GM12878 (cell line): ENCODE results near the gene S100A3. TPM values are rescaled to one million over a fixed set of nuclear protein-coding genes. Genes with fewer than 3 reads are reported as not detected.
A peak's percentile ranks its signal among the peaks of the same experiment; 100 is the strongest.

Source experiments
- CHD4 ChIP-seq: fragments of 200-600 bp; sonication (generic); IDR thresholded peaks from 2 replicates; pipeline ENCODE4 v1.6.1; 2016; ENCODE audit warnings: mild to moderate bottlenecking
- EZH2 ChIP-seq: IDR thresholded peaks from 2 replicates; pipeline ENCODE4 v1.6.1; 2012; ENCODE audit warnings: low read depth, mild to moderate bottlenecking, control low read depth, inconsistent platforms, low read length, borderline replicate concordance; ENCODE audit not compliant: control insufficient read depth
- IRF4 ChIP-seq: IDR thresholded peaks from 2 replicates; pipeline ENCODE4 v1.6.1; 2011; ENCODE audit warnings: low read depth, low read length
- MXI1 ChIP-seq: fragments of 150-350 bp; IDR thresholded peaks from 2 replicates; pipeline ENCODE4 v1.6.1; 2011; ENCODE audit warnings: low read depth, mild to moderate bottlenecking, inconsistent platforms, low read length, improper control_type of control experiment
- PAX5 ChIP-seq: IDR thresholded peaks from 2 replicates; pipeline ENCODE4 v1.6.1; 2011; ENCODE audit warnings: low read depth, low read length, borderline replicate concordance
- PRDM15 ChIP-seq: fragments of 450-650 bp; formaldehyde crosslinking; IDR thresholded peaks from 2 replicates; pipeline ENCODE4 v1.4.0; 2020; ENCODE audit warnings: mild to moderate bottlenecking, moderate library complexity
- RB1 ChIP-seq: fragments of 450-650 bp; formaldehyde crosslinking; IDR thresholded peaks from 2 replicates; pipeline ENCODE4 v1.6.1; 2017; ENCODE audit warnings: mild to moderate bottlenecking, borderline replicate concordance
- RCOR1 ChIP-seq: conservative IDR thresholded peaks from 2 replicates; pipeline ENCODE4 v1.6.1; 2012; ENCODE audit warnings: low read depth, low read length, improper control_type of control experiment
- SP1 ChIP-seq: IDR thresholded peaks from one replicate; pipeline ENCODE4 v1.6.1; 2011; ENCODE audit warnings: low read depth, low read length
- SREBF1 ChIP-seq: IDR thresholded peaks from 2 replicates; pipeline ENCODE4 v1.6.1; 2012; ENCODE audit warnings: mild to moderate bottlenecking, low read length
- USF2 ChIP-seq: IDR thresholded peaks from 2 replicates; pipeline ENCODE4 v1.6.1; 2011; ENCODE audit warnings: low read depth, low read length, improper control_type of control experiment, borderline replicate concordance
- polyA plus RNA-seq, 11 experiments: library from polyadenylated mRNA; depleted of rRNA in 4 of 11; unstranded in 6 of 11; stranded (reverse) in 5 of 11; fragments of >200 nt; fragmentation: Nextera tagmentation in 4 of 11; fragmentation: Illumina TruSeq in 1 of 11; extraction: Ambion mirVana in 4 of 11; extraction: Trizol in 1 of 11; gene quantifications; 1 replicate in 1 of 11; 2 replicates in 10 of 11; pipeline versions ENCODE4 v1.2.1 to v1.2.3, GENCODE V29; 2011 to 2016; ENCODE audit warnings: inconsistent platforms in 2 of 11, missing spikeins in 2 of 11, low read depth in 1 of 11
- total RNA-seq, 4 experiments: library from RNA; depleted of rRNA in 3 of 4; stranded (reverse); fragments of >200 nt in 3 of 4; fragmentation: Illumina TruSeq in 1 of 4; extraction: Trizol in 1 of 4; gene quantifications; 2 replicates each; pipeline versions ENCODE4 v1.2.1 to v1.2.3, GENCODE V29; 2013 to 2021
- TF ChIP-seq, protein P1 (sequence below): IDR thresholded peaks from 2 replicates; pipeline ENCODE4 v1.6.1; 2012; ENCODE audit warnings: mild to moderate bottlenecking, low read depth, low read length
- TF ChIP-seq, protein P2 (sequence below), 3 experiments: IDR thresholded peaks in 2 of 3; conservative IDR thresholded peaks in 1 of 3; 2 replicates each; pipeline ENCODE4 v1.5.1; 2011; ENCODE audit warnings: low read depth in 3 of 3, low read length in 3 of 3, mild to moderate bottlenecking in 3 of 3, control low read depth in 2 of 3, moderate library complexity in 2 of 3, inconsistent platforms in 1 of 3, mixed read lengths in 1 of 3; ENCODE audit not compliant: control insufficient read depth in 2 of 3, insufficient read depth in 1 of 3; ENCODE audit errors: extremely low read depth in 1 of 3
- TF ChIP-seq, protein P3 (sequence below): fragments of 450-650 bp; IDR thresholded peaks from 2 replicates; pipeline ENCODE4 v1.6.1; 2017; ENCODE audit warnings: mild to moderate bottlenecking, moderate library complexity

Gene S100A3
- total and polyA plus RNA-seq, 10 of the 15 experiments (the other 5 are each of a cell fraction or from before 2014, with no cell fraction given) = 0.32 to 0.45 TPM; not detected in 8

DNA sequence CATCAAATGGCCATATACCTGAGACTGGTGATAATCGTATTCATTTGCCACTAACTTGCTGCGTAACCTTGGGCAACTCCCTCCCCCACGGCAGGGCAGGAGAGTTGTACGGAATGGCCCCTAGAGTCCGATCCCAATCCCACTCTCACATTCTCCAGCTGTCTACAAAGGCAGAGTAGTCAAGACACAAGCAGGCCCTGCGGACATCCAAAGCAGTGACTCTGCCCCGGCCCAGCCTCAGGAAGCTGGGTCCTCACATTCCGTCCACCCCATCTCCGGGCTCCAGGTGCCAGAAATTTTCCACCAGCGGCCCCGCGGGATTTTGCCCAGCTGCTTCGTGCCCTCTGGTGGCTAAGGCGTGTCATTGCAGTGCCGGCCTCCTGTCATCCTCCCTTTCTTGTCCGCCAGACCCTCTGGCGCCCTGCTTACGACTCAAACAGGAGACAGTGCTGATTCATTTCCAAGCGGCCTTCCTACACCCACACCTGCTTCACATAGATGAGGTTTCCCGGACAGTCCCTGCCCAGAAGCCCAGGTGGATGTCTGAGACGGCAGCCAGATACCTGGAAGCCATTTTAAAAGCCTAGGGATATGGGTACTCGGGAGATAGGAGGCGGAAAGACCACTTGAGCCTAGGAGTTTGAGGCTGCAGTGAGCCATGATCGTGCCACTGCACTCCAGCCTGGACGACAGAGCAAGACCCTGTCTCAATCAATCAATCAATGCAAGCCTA lies 19.5 kb upstream of the S100A3 start (continued):
- TF ChIP-seq MXI1 = no peak
- no peak for TF ChIP-seq PAX5
- TF ChIP-seq RCOR1 = no peak
- no peak for TF ChIP-seq USF2
- TF ChIP-seq, protein P1, sequence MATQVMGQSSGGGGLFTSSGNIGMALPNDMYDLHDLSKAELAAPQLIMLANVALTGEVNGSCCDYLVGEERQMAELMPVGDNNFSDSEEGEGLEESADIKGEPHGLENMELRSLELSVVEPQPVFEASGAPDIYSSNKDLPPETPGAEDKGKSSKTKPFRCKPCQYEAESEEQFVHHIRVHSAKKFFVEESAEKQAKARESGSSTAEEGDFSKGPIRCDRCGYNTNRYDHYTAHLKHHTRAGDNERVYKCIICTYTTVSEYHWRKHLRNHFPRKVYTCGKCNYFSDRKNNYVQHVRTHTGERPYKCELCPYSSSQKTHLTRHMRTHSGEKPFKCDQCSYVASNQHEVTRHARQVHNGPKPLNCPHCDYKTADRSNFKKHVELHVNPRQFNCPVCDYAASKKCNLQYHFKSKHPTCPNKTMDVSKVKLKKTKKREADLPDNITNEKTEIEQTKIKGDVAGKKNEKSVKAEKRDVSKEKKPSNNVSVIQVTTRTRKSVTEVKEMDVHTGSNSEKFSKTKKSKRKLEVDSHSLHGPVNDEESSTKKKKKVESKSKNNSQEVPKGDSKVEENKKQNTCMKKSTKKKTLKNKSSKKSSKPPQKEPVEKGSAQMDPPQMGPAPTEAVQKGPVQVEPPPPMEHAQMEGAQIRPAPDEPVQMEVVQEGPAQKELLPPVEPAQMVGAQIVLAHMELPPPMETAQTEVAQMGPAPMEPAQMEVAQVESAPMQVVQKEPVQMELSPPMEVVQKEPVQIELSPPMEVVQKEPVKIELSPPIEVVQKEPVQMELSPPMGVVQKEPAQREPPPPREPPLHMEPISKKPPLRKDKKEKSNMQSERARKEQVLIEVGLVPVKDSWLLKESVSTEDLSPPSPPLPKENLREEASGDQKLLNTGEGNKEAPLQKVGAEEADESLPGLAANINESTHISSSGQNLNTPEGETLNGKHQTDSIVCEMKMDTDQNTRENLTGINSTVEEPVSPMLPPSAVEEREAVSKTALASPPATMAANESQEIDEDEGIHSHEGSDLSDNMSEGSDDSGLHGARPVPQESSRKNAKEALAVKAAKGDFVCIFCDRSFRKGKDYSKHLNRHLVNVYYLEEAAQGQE = no peak
- TF ChIP-seq RB1 = peak; percentile 51; the same call in 1 of the 2 replicates
- TF ChIP-seq IRF4 = peak; percentile 34; the same call in 1 of the 2 replicates
- no peak for TF ChIP-seq CHD4
- TF ChIP-seq PRDM15 (CRISPR knock-in tag) = no peak
- no peak for TF ChIP-seq SP1
- no peak for TF ChIP-seq SREBF1
- TF ChIP-seq, protein P2, sequence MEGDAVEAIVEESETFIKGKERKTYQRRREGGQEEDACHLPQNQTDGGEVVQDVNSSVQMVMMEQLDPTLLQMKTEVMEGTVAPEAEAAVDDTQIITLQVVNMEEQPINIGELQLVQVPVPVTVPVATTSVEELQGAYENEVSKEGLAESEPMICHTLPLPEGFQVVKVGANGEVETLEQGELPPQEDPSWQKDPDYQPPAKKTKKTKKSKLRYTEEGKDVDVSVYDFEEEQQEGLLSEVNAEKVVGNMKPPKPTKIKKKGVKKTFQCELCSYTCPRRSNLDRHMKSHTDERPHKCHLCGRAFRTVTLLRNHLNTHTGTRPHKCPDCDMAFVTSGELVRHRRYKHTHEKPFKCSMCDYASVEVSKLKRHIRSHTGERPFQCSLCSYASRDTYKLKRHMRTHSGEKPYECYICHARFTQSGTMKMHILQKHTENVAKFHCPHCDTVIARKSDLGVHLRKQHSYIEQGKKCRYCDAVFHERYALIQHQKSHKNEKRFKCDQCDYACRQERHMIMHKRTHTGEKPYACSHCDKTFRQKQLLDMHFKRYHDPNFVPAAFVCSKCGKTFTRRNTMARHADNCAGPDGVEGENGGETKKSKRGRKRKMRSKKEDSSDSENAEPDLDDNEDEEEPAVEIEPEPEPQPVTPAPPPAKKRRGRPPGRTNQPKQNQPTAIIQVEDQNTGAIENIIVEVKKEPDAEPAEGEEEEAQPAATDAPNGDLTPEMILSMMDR (IDR thresholded peaks at IDR 0.05 in 2 of 3, conservative IDR thresholded peaks at IDR 0.05 in 1 of 3; ENCODE audit: control insufficient read depth in 2 of 3, extremely low read depth in 1 of 3, insufficient read depth in 1 of 3, low read depth in 3 of 3, low read length in 3 of 3) = peak; percentile 97 to 99 (median 98); a peak in 5 of 6 replicates
- TF ChIP-seq EZH2 = no peak
- TF ChIP-seq, protein P3, sequence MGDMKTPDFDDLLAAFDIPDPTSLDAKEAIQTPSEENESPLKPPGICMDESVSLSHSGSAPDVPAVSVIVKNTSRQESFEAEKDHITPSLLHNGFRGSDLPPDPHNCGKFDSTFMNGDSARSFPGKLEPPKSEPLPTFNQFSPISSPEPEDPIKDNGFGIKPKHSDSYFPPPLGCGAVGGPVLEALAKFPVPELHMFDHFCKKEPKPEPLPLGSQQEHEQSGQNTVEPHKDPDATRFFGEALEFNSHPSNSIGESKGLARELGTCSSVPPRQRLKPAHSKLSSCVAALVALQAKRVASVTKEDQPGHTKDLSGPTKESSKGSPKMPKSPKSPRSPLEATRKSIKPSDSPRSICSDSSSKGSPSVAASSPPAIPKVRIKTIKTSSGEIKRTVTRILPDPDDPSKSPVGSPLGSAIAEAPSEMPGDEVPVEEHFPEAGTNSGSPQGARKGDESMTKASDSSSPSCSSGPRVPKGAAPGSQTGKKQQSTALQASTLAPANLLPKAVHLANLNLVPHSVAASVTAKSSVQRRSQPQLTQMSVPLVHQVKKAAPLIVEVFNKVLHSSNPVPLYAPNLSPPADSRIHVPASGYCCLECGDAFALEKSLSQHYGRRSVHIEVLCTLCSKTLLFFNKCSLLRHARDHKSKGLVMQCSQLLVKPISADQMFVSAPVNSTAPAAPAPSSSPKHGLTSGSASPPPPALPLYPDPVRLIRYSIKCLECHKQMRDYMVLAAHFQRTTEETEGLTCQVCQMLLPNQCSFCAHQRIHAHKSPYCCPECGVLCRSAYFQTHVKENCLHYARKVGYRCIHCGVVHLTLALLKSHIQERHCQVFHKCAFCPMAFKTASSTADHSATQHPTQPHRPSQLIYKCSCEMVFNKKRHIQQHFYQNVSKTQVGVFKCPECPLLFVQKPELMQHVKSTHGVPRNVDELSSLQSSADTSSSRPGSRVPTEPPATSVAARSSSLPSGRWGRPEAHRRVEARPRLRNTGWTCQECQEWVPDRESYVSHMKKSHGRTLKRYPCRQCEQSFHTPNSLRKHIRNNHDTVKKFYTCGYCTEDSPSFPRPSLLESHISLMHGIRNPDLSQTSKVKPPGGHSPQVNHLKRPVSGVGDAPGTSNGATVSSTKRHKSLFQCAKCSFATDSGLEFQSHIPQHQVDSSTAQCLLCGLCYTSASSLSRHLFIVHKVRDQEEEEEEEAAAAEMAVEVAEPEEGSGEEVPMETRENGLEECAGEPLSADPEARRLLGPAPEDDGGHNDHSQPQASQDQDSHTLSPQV = no peak
